ENCODE data around the gene FBH1.

Gene FBH1

DNA sequence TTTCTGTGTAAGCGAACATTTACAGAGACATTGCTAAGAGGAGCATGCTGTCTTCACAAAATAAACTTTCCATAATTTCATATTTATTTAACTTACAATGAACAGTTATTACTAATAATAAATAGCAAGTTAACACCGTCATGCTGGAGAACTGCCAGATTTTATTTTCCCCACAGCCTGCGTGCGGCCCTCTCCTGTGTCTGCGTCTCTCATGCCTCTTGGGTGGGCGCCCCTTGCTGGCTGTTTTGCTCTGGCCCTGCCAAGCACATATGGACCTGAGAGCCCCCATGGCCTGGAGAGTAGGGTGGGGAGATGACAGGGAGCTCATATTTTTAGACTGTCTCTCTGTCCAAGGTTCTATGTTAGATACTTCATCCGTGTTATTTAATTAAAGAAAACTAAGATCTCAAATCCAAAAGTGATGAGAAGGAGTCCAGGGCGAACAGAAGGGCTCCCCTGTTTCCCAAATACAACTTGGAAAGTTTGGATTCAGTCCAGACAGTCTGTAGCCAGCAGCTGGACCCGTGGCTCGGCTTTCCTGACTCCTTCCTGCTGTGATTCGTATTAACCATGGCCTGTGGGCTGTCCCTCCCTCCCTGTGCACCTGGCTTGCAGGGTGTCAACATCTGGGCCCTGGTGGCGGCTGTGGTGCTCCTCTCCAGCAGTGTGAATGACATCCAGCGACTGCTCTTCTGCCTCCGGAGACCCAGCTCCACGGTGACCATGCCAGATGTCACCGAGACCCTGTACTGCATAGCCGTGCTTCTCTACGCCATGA, 20.5 kb downstream of the FBH1 start:
- TF ChIP-seq GATA1 (IDR thresholded peaks at IDR 0.05; ENCODE audit: low read depth, low read length) (no peak), POLR2A (IDR thresholded peaks at IDR 0.05; ENCODE audit: low read length) (no peak)
- no peak for DNase-seq

GRCh38 chr10:5911670-5912069, 21.6 kb downstream of the FBH1 start:
- no peak for TF ChIP-seq POLR2A (IDR thresholded peaks at IDR 0.05; ENCODE audit: low read length)
- no peak for TF ChIP-seq GATA1 (IDR thresholded peaks at IDR 0.05; ENCODE audit: low read depth, low read length)
- no peak for DNase-seq

DNA sequence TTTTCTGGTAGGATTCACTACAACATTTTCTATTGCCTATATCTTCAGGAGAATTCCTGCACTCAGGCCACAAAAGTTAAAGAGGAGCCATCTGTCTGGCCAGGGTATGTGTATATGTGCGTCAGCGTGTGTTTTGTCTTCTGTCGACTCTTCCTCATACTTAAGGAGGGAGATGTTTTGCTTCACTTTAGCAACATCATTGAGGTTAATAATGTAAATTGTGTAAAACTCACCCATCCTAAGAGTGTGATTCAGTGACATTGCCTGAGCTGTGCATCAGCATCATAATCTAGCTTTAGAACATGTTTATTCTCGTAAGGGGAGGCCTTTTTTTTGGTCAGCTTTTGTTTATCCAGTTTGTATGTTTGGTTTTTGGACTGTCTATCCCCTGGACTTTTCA, 23.7 kb downstream of the FBH1 start:
- DNase-seq, result no peak
- TF ChIP-seq GATA1 (IDR thresholded peaks at IDR 0.05; ENCODE audit: low read depth, low read length) (no peak), POLR2A (IDR thresholded peaks at IDR 0.05; ENCODE audit: low read length) (no peak)

DNA sequence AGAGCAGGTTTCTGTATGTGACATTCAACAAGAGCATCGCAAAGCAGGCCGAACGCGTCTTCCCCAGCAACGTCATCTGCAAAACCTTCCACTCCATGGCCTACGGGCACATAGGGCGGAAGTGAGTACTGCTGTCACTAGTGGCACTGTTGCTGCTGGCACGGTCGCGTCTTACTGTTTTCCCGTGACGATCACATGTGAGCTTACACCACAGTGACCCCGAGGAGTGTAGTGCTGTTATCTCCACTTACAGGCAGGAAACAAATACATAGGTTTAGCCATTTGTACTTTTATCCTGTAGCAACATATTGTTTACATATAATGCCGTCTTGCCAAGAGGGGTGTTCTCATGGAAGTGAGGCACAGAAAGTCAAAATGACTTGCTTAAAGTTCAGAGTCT, 25.4 kb downstream of the FBH1 start:
- TF ChIP-seq POLR2A (IDR thresholded peaks at IDR 0.05; ENCODE audit: low read length) (no peak), GATA1 (IDR thresholded peaks at IDR 0.05; ENCODE audit: low read depth, low read length) (no peak)
- peak in 1 of 2 experiments; percentile 36 for DNase-seq

DNA sequence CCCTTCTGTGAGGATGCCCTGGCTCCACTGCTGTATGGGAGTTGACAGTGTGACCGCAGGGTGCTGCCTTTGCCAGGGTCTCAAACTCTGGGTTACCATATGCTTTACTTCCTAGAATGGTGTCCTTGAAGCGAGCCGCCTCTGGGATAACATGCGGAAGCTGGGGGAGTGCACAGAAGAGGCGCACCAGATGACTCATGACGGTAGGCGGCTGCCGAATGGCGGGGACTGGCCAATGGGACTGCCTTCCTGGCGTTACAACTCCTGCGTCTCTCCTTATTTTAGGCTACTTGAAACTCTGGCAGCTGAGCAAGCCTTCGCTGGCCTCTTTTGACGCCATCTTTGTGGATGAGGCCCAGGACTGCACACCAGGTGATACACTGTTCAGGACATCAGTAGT, 27.3 kb downstream of the FBH1 start:
- DNase-seq, result no peak
- no peak for TF ChIP-seq POLR2A (IDR thresholded peaks at IDR 0.05; ENCODE audit: low read length)
- TF ChIP-seq GATA1 (IDR thresholded peaks at IDR 0.05; ENCODE audit: low read depth, low read length), result no peak

GRCh38 chr10:5918763-5919162, 28.7 kb downstream of the FBH1 start:
- TF ChIP-seq GATA1 (IDR thresholded peaks at IDR 0.05; ENCODE audit: low read depth, low read length) (no peak), POLR2A (IDR thresholded peaks at IDR 0.05; ENCODE audit: low read length) (no peak)
- no peak for DNase-seq

GRCh38 chr10:5919568-5919967, 29.5 kb downstream of the FBH1 start:
- DNase-seq, result no peak
- TF ChIP-seq POLR2A (IDR thresholded peaks at IDR 0.05; ENCODE audit: low read length), result no peak
- no peak for TF ChIP-seq GATA1 (IDR thresholded peaks at IDR 0.05; ENCODE audit: low read depth, low read length)

- TF ChIP-seq POLR2A (IDR thresholded peaks at IDR 0.05; ENCODE audit: low read length) (no peak), GATA1 (IDR thresholded peaks at IDR 0.05; ENCODE audit: low read depth, low read length) (no peak)
- no peak for DNase-seq
Observed at GRCh38 chr10:5921746-5922145, 31.7 kb downstream of the FBH1 start.

DNA sequence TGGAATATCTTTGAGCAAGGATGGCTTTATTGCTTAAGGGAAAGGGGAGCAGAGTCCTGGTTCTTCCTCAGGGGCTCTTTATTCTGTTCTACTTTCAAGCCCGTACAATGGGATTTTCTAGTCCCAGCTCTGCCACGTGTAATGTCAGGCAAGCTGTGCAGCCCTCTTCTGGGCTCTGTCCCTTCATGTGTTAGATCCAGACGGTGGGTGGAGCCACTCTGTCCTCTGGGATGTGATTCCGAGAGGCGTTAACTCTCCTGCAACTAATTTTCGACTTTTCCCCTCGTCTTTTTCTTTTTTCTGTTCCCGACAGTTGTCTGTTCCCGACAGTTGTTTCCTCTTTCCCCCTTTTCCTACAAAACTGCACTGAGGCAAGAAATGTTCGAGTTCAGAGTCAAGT, 34.8 kb downstream of the FBH1 start:
- TF ChIP-seq POLR2A (IDR thresholded peaks at IDR 0.05; ENCODE audit: low read length) (no peak), GATA1 (IDR thresholded peaks at IDR 0.05; ENCODE audit: low read depth, low read length) (no peak)
- no peak for DNase-seq

GRCh38 chr10:5927306-5927705, 37.3 kb downstream of the FBH1 start:
- no peak for TF ChIP-seq GATA1 (IDR thresholded peaks at IDR 0.05; ENCODE audit: low read depth, low read length)
- no peak for TF ChIP-seq POLR2A (IDR thresholded peaks at IDR 0.05; ENCODE audit: low read length)
- no peak for DNase-seq

DNA sequence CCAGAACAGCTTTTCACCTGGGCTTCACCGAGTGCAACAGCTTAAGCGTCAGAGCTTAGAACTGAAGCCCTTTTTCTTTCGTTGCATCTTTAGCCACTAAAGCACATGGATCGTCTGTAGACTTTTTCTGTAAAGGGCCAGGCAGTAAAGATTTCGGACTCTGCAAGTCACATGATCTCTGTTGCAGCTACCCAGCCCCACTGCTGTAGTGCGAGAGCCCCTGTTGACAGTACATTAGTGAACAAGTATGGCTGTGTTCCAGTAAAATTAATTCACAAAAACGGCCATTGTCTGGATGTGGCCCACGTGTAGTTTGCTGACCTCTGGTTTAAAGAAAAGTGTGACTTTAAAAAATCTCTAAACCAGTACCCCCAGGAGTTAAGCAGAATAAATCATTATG, 39.4 kb downstream of the FBH1 start:
- DNase-seq, result no peak
- TF ChIP-seq POLR2A (IDR thresholded peaks at IDR 0.05; ENCODE audit: low read length) (no peak), GATA1 (IDR thresholded peaks at IDR 0.05; ENCODE audit: low read depth, low read length) (no peak)

DNA sequence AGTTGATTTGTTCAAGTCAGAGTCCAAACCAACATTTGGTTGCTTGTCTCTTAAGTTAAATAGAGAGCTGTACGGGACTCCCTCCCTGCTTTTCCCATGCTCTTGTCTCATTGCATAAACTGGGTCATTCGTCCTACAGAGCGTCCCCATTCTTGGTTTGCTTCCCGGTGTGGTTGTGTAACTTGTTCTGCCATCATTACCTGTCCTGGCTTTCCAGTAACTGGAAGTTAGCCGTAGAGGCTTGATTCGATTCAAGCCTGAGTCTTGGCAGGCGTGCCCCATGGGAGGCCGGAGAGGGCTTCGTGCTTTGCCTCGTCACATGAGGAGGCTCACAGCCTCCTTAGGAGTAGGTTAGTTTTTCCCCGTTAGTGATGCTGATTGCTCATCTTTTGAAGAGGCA, 40.2 kb downstream of the FBH1 start:
- no peak for DNase-seq
- TF ChIP-seq POLR2A (IDR thresholded peaks at IDR 0.05; ENCODE audit: low read length) (no peak), GATA1 (IDR thresholded peaks at IDR 0.05; ENCODE audit: low read depth, low read length) (no peak)

DNA sequence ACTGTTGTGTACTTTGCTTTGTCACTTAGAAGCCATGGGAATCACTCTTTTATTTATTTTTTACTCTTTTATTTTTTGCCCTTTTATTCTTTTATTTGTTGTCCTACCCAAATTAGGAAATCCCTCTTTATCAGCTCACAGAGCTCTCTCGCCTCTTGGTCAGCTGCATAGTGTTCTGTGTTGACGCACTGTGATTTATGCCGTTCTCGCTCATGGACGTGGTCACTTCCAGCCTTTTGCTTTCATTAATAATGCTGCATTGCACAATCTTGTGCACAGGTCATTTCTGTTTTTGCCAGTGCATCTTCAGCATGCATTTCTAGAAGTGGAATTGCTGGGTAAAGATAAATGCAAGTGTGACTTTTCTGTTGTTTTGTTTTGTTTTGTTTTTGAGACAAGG, 42.3 kb downstream of the FBH1 start:
- no peak for DNase-seq
- TF ChIP-seq POLR2A (IDR thresholded peaks at IDR 0.05; ENCODE audit: low read length), result no peak
- TF ChIP-seq GATA1 (IDR thresholded peaks at IDR 0.05; ENCODE audit: low read depth, low read length), result no peak

DNA sequence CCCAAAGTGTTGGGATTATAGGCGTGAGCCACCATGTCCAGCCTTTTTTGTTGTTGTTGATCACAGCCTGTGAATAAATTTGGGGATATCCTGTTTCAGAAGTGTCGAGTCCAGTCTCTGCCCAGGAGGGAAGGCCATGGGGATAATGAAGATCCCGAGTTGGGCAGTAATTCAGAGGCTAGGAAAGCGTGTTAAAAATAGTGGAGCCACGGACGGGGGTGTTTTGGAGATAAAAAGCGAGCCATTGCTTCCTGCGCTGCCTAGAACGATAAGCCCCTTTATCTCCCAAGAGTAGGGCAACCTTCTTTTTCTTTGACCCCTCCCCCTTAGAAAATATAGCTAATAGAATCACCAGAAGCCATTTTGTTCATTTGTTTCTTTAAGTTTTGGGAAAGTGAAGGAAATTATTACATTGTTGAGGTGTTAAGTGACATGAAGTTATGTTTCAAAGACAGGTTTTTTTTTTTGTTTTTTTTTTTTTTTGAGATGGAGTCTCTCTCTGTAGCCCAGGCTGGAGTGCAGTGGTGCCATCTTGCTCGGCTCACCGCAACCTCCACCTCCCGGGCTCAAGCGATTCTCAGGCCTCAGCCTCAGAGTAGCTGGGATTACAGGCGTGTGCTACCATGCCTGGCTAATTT, 44.0 kb downstream of the FBH1 start:
- TF ChIP-seq POLR2A (IDR thresholded peaks at IDR 0.05; ENCODE audit: low read length), result no peak
- TF ChIP-seq GATA1 (IDR thresholded peaks at IDR 0.05; ENCODE audit: low read depth, low read length), result no peak
- DNase-seq, result peak; percentile 78 to 91

DNA sequence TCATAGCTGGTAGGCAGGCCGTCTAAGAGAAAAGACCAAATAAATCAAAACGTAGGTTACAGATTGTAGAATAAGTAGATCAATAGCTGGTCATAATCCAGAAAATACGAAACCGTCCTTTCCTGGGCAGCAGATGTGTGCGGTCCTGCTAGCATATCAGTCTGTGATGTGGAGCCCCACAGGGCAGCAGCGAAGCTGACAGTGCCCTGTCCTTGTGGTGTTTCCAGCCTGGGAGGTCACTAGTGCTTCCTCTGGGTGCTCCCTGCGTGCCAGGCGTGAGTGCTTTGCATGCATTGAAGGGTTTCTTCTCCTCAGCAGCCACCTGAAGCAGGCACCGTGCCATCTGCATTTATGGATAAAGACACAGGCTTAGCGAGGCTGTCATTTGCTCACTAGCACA, 45.6 kb downstream of the FBH1 start:
- DNase-seq, result no peak
- TF ChIP-seq GATA1 (IDR thresholded peaks at IDR 0.05; ENCODE audit: low read depth, low read length) (no peak), POLR2A (IDR thresholded peaks at IDR 0.05; ENCODE audit: low read length) (no peak)

Data from erythroblast (primary cell).